Heart right ventricle (tissue), 16 donors: Measurements from ENCODE around the gene TMEM174. TPM values are rescaled to one million over a fixed set of nuclear protein-coding genes. Genes with fewer than 3 reads are reported as not detected.

ENCODE experiments used
- ATAC-seq, 8 donors: fragments of 200-7000 bp; cut with Tn5 transposase; one replicate each; pipeline ENCODE4 v1.9.1; 2020; ENCODE audit warnings: mild to moderate bottlenecking in 8 of 8, moderate library complexity in 8 of 8, moderate number of reproducible peaks in 1 of 8
- DNase-seq, 2 donors: peaks; one replicate each; pipeline ENCODE4 v3.0.0-alpha.2; 2020
- H3K27ac ChIP-seq, 10 donors: fragments of 200-600 bp; sonication (generic) in 2 of 10; one replicate each; pipeline versions ENCODE4 v1.5.0 to v1.8.0; 2020 to 2022; ENCODE audit warnings: mild to moderate bottlenecking in 3 of 10
- H3K27me3 ChIP-seq, 7 donors: fragments of 200-600 bp; one replicate each; pipeline ENCODE4 v1.8.0; 2021 to 2022; ENCODE audit warnings: mild to moderate bottlenecking in 2 of 7
- H3K36me3 ChIP-seq, 9 donors: fragments of 200-600 bp; sonication (generic) in 1 of 9; one replicate each; pipeline versions ENCODE4 v1.5.0 to v1.8.0; 2020 to 2022; ENCODE audit warnings: mild to moderate bottlenecking in 2 of 9
- H3K4me1 ChIP-seq, 9 donors: fragments of 200-600 bp; sonication (generic) in 1 of 9; one replicate each; pipeline versions ENCODE4 v1.5.0 to v1.8.0; 2020 to 2022; ENCODE audit warnings: mild to moderate bottlenecking in 4 of 9
- H3K4me3 ChIP-seq, 10 donors: fragments of 200-600 bp; sonication (generic) in 2 of 10; one replicate each; pipeline versions ENCODE4 v1.5.0 to v1.8.0; 2020 to 2022; ENCODE audit warnings: mild to moderate bottlenecking in 7 of 10, moderate library complexity in 2 of 10
- H3K9me3 ChIP-seq, 11 donors: fragments of 200-600 bp in 10 of 11; sonication (generic) in 2 of 11; one replicate each; pipeline versions ENCODE4 v1.5.0 to v1.8.0; 2013 to 2022; ENCODE audit warnings: mild to moderate bottlenecking in 2 of 11, control low read depth in 1 of 11, moderate library complexity in 1 of 11
- CTCF ChIP-seq, 9 donors: fragments of 200-600 bp; sonication (generic) in 2 of 9; IDR thresholded peaks; one replicate each; pipeline versions ENCODE4 v1.5.0 to v1.8.0; 2021 to 2022; ENCODE audit warnings: antibody characterized with exemption in 9 of 9, mild to moderate bottlenecking in 5 of 9, moderate library complexity in 1 of 9
- WGBS, 2 donors: extraction: QIAGEN DNeasy Blood & Tissue Kit; methylation state at CpG; one replicate each; pipeline ENCODE4 v1.1.7; 2013; ENCODE audit warnings: inconsistent platforms in 1 of 2; 5-methylcytosine and 5-hydroxymethylcytosine counted together
- intact Hi-C, 10 donors: fragments of 100-400 bp; cut with DNase I; formaldehyde crosslinking; loops; one replicate each; pipeline versions ENCODE4 v1.11.1 to v1.14.2; 2022
- polyA plus RNA-seq, 2 donors: library from polyadenylated mRNA; stranded (reverse); fragments of 200-250 nt; gene quantifications; one replicate each; pipeline ENCODE4 v1.2.3, GENCODE V29; 2013
- total RNA-seq, 10 donors: library from RNA; stranded (reverse); fragmentation: NEBNext Ultra II Directional in 3 of 10; extraction: Animal tissue kit (Norgen Biotek cat#: 25700) in 3 of 10; gene quantifications; one replicate each; pipeline versions ENCODE4 v1.2.1 to v1.2.4, GENCODE V29; 2021 to 2023
- donor health status: Arrhythmogenic right ventricular cardiomyopathy.
- donor health status: ischemic (EF 13 %, LVEDD 7.1; RV severe dilation, severe dysfunction).
- donor health status: healthy with polysubstance abuse.
- donor health status: DM: no; HTN: yes; CAD: no.
- donor health status: DM: no; HTN: no; CAD: no.
- donor health status: ischemic (EF 25% LVEDD 6.9; RV normal size, moderate dysfunction).
- donor health status: ischemic (EF 25% LVEDD 5.7; RV mildly dilated, moderate dysfunction).
- donor health status: healthy.
- donor health status: DM: yes; HTN: yes; CAD: no.
- donor health status: Ischemic cardiomyopathy.
- donor health status: ischemic (EF 35%, LVEDD 5.7; RV mildly dilated, moderate dysfunction).
- donor health status: nonischemic (EF 11% LVEDD 7.7; RV severe dilation, severe dysfunction).
- donor health status: DM: yes; HTN: yes; CAD: no.
- donor health status: PGD.
- donor health status: ischemic (EF 29% LVEDD 5.4; RV normal size, mild dysfunction).
- donor health status: nonischemic (EF 23%, LVEDD 6.1; RV moderate dilation, normal function).

TMEM174 gene
- total and polyA plus RNA-seq, 12 donors: not detected

DNA sequence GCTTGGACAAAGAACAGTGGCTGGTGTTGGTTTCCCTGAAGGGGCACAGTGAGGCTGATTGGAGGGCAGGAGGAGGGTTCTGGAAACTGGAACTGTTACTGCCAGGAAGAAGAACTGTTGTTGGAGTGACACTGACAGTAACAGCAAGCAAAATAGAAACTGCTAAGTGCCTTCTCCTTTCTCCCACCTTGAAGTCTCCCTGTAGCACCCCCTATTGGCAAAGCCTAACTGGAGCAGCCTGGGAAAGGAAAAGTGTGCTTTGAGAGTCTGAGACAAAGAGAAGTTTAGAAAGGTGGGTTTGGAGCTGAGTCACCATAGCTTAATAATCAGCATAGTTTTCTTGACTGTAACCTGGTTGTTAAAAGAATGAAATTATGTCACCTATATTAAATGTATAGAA, 2.5 kb upstream of the TMEM174 start:
- ATAC-seq: no peak
- no peaks in the 10 kb centered on the region for H3K4me1 ChIP-seq
- H3K9me3 ChIP-seq: peaks cover 0 to 5% (median 0%) of the 10 kb centered on the region in 11 donors
- DNase-seq: no peak
- intact Hi-C loops: no loop called here
- peak in 5 of 9 donors; percentile 11 to 59 (median 35) for TF ChIP-seq CTCF (IDR thresholded peaks at IDR 0.05)
- H3K36me3 ChIP-seq: no peaks in the 10 kb centered on the region
- peaks cover 0 to 89% (median 27%) of the 10 kb centered on the region in 7 donors for H3K27me3 ChIP-seq
- no peak overlapping the region for H3K4me3 ChIP-seq
- no peak overlapping the region for H3K27ac ChIP-seq

DNA sequence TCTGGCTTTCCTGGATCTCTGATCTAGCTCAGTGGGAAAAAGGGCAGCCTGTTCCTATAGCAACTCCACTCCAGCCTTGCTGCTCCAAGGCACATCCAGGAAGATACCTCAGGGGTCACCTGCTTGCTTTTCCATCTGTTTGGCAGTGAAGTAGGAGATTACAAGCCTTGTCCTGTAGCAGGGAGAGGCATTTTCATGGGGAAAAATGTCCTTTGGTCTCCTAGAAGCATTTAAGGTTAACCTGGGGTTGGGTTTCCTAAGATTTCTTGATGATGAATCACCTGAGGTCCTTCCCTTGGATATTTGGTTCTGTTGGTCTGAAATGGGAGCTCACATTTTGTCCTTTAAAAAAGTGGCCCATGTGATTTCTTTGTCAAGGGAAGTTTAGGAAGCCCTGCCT, 1.5 kb upstream of the TMEM174 start:
- no peak for DNase-seq
- no peak for ATAC-seq
- Histone ChIP-seq H3K27me3 (peaks cover 0 to 87% (median 27%) of the 10 kb centered on the region in 7 donors), H3K4me1 (no peaks in the 10 kb centered on the region), H3K27ac (no peak overlapping the region), H3K36me3 (no peaks in the 10 kb centered on the region), H3K9me3 (peaks cover 0 to 5% (median 0%) of the 10 kb centered on the region in 11 donors), H3K4me3 (no peak overlapping the region)
- no peak for TF ChIP-seq CTCF (IDR thresholded peaks at IDR 0.05)
- intact Hi-C loops: no loop called here

- Histone ChIP-seq H3K4me3 (no peak overlapping the region), H3K9me3 (peaks cover 0 to 5% (median 0%) of the 10 kb centered on the region in 11 donors), H3K4me1 (no peaks in the 10 kb centered on the region), H3K27me3 (peaks cover 0 to 73% (median 40%) of the 10 kb centered on the region in 7 donors), H3K27ac (no peak overlapping the region), H3K36me3 (no peaks in the 10 kb centered on the region)
- intact Hi-C loops: no loop called here
- no peak for TF ChIP-seq CTCF (IDR thresholded peaks at IDR 0.05)
- DNase-seq (no peak), ATAC-seq (no peak)
- 56% methylated on average over 8 of the region's 8 CpGs for WGBS, 2 donors
Observed at GRCh38 chr5:73174100-73174815, 1.3 kb downstream of the TMEM174 start.

DNA sequence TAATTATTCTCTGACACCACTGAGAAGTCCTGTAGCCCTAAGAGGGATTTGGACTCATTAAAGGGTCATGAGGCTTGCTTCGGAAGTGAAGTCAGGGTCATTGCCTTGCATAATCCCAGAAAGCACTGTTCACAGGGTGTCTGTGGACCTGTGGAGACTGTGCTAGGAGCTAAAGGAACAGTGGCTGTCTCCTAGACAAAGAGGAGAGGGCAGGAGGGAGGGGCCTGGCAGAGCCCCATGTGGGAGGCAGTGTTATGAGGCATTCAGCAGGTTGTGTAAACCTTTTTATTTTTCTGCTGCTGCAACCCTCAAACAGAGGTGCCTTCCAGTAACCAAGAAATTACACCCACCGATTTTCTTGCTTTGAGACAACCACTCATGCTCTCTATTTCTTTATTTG, 3.3 kb downstream of the TMEM174 start:
- DNase-seq (no peak), ATAC-seq (no peak)
- H3K27ac ChIP-seq: no peak overlapping the region
- H3K4me3 ChIP-seq: no peak overlapping the region
- no peak for TF ChIP-seq CTCF (IDR thresholded peaks at IDR 0.05)
- WGBS, 2 donors: 85 to 87% methylated on average over 2 of the region's 2 CpGs
- H3K4me1 ChIP-seq: no peaks in the 10 kb centered on the region
- intact Hi-C loops: no loop called here
- peaks cover 0 to under 1% (median 0%) of the 10 kb centered on the region in 11 donors for H3K9me3 ChIP-seq
- H3K27me3 ChIP-seq: peaks cover 0 to 78% (median 40%) of the 10 kb centered on the region in 7 donors
- no peaks in the 10 kb centered on the region for H3K36me3 ChIP-seq
